Thoracic aorta (tissue), 2 donors: ENCODE data around the gene KRTAP9-9. TPM values are rescaled to one million over a fixed set of nuclear protein-coding genes. Genes with fewer than 3 reads are reported as not detected.

Experiments
- ATAC-seq: fragments of 150-250 bp; one replicate; pipeline ENCODE4 v1.8.0; 2017; ENCODE audit warnings: low read depth; ENCODE audit not compliant: insufficient number of reproducible peaks, low FRiP score
- DNase-seq: peaks from one replicate; pipeline ENCODE4 v3.0.0-alpha.2; 2020; ENCODE audit warnings: low spot score
- H3K27ac ChIP-seq, 2 donors: fragments of 200-600 bp; sonication (generic); 1 replicate in 1 of 2; 2 replicates in 1 of 2; pipeline ENCODE4 v1.5.1; 2016; ENCODE audit warnings: mild to moderate bottlenecking in 2 of 2, moderate library complexity in 2 of 2
- H3K27me3 ChIP-seq: fragments of 200-600 bp; sonication (generic); replicated peaks from 2 replicates; pipeline ENCODE4 v1.6.0; 2016; ENCODE audit warnings: mild to moderate bottlenecking; ENCODE audit not compliant: insufficient read depth
- H3K36me3 ChIP-seq: fragments of 200-600 bp; sonication (generic); one replicate; pipeline ENCODE4 v1.5.1; 2016
- H3K4me1 ChIP-seq, 2 donors: fragments of 200-600 bp; sonication (generic); 1 replicate in 1 of 2; 2 replicates in 1 of 2; pipeline versions ENCODE4 v1.5.1 to v1.6.0; 2016; ENCODE audit warnings: low read depth in 2 of 2, mild to moderate bottlenecking in 1 of 2; ENCODE audit not compliant: control insufficient read depth in 1 of 2
- H3K4me3 ChIP-seq: fragments of 200-600 bp; sonication (generic); 2 replicates; pipeline ENCODE4 v1.5.1; 2016; ENCODE audit warnings: mild to moderate bottlenecking
- H3K9me3 ChIP-seq: fragments of 200-600 bp; sonication (generic); 2 replicates; pipeline ENCODE4 v1.5.1; 2016
- total RNA-seq, 2 donors: library from RNA; depleted of rRNA; stranded (reverse); fragments of >200 nt; gene quantifications; one replicate each; pipeline versions ENCODE4 v1.1.0 to v1.2.3, GENCODE V29; 2016
- TF ChIP-seq, protein P1 (sequence below): fragments of 200-600 bp; sonication (generic); IDR thresholded peaks from one replicate; pipeline ENCODE4 v1.5.1; 2019; ENCODE audit warnings: antibody characterized with exemption

KRTAP9-9 gene
- total RNA-seq, 2 donors from 2014 or later, result not detected

DNA sequence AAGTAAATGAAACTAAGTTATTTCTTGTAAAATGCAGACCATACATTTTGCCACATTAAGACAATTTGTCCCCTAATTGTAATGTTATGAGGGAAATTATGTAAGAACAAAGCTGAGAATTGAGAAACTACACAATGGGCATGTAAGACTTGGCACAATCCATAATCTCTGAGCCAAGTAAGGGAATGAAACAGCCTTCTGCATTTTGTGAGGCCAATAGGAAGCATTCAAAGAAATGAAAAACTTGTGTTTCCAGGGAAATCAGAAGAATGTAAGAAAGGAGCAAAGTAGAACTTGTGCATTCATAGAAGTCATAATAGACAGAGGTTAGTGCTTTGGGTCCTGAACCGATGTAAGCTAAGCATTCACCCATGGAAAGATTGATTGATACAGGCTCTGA, 3.9 kb upstream of the KRTAP9-9 start:
- Histone ChIP-seq H3K36me3 (no peaks in the 10 kb centered on the region), H3K4me3 (no peak overlapping the region), H3K27ac (no peak overlapping the region), H3K27me3 (no peaks in the 10 kb centered on the region), H3K9me3 (no peaks in the 10 kb centered on the region), H3K4me1 (no peaks in the 10 kb centered on the region)
- TF ChIP-seq, protein P1, sequence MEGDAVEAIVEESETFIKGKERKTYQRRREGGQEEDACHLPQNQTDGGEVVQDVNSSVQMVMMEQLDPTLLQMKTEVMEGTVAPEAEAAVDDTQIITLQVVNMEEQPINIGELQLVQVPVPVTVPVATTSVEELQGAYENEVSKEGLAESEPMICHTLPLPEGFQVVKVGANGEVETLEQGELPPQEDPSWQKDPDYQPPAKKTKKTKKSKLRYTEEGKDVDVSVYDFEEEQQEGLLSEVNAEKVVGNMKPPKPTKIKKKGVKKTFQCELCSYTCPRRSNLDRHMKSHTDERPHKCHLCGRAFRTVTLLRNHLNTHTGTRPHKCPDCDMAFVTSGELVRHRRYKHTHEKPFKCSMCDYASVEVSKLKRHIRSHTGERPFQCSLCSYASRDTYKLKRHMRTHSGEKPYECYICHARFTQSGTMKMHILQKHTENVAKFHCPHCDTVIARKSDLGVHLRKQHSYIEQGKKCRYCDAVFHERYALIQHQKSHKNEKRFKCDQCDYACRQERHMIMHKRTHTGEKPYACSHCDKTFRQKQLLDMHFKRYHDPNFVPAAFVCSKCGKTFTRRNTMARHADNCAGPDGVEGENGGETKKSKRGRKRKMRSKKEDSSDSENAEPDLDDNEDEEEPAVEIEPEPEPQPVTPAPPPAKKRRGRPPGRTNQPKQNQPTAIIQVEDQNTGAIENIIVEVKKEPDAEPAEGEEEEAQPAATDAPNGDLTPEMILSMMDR, result no peak
- DNase-seq (no peak), ATAC-seq (no peak)

DNA sequence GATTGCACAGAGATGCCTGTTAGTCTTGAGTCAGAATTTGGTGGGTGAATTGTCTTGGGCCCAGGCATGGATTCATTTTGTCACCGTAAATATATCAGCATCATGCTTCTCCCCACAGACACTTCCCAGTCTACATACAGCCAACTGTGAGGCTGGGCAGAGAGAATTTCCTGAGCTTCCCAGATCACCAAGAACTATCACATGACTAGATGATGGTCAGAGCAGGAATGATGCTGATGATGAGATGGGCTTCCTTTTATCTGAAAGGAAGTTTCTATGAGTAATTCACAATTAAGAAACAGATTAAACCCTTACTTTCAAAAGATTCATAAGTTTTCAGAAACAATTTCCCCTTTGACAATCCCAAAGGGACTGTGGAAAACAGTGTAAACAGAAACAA, 323 bp upstream of the KRTAP9-9 start:
- no peak for DNase-seq
- TF ChIP-seq, protein P1, result no peak
- no peak for ATAC-seq
- Histone ChIP-seq H3K27me3 (no peaks in the 10 kb centered on the region), H3K4me3 (no peak overlapping the region), H3K27ac (no peak overlapping the region), H3K36me3 (no peaks in the 10 kb centered on the region), H3K4me1 (no peaks in the 10 kb centered on the region), H3K9me3 (no peaks in the 10 kb centered on the region)

DNA sequence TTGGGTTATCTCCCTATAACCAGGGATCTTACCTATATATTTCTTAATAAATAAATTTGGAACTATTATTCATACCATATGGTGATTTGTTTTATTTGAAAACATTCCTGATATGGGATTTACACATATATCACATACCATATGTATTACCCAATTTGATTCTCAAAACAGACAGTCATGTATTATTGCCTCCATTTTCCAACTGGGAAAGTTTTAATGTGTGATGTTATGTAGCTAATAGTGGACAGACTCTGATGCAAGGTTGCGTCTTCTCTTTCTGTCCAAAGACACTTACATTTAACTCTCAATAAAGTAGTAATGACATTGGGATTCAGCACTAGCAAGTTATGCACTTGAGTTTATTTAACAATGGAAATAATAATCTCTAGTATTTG, 1.1 kb downstream of the KRTAP9-9 start:
- ATAC-seq (no peak), DNase-seq (no peak)
- TF ChIP-seq, protein P1, result no peak
- H3K4me3 ChIP-seq, result no peak overlapping the region
- H3K36me3 ChIP-seq, result no peaks in the 10 kb centered on the region
- H3K4me1 ChIP-seq, result no peaks in the 10 kb centered on the region
- H3K27ac ChIP-seq, result no peak overlapping the region
- no peaks in the 10 kb centered on the region for H3K9me3 ChIP-seq
- H3K27me3 ChIP-seq, result no peaks in the 10 kb centered on the region

DNA sequence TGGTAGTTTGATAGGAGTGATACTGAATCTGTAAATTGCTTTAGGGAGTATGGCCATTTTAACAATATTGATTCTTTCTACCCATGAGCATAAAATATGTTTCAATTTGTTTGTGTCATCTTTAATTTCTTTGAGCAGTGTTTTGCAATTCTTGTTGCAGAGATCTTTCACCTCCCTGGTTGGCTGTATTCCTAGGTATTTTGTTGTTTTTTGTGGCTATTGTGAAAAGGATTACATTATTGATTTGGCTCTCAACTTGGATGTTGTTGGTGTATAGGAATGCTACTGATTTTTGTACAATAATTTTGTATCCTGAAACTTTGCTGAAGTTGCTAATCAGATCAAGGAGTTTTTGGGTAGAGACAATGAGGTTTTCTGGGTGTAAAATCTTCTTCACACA, 3.2 kb downstream of the KRTAP9-9 start:
- H3K27ac ChIP-seq, result no peak overlapping the region
- ATAC-seq (no peak), DNase-seq (no peak)
- no peaks in the 10 kb centered on the region for H3K9me3 ChIP-seq
- TF ChIP-seq, protein P1, result no peak
- H3K4me1 ChIP-seq, result no peaks in the 10 kb centered on the region
- no peaks in the 10 kb centered on the region for H3K36me3 ChIP-seq
- no peak overlapping the region for H3K4me3 ChIP-seq
- H3K27me3 ChIP-seq, result no peaks in the 10 kb centered on the region

DNA sequence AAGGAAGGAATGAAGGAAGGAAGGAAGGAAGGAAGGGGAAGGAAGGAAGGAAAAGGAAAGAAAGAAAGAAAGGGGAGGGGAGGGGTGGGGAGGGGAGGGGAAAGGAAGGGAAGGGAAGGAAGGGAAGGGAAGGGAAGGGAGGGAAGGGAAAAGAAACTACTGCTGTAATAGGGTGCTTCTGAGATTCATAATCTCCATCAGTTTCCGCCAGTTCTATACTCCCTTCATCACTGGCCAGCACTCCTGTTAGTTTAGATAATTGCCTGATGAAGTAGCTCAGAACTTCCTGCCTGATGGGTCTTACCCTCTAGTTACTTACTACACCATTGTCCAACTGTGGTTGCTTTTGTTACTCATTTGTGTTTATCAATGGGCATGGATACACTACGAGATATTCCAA, 8.0 kb downstream of the KRTAP9-9 start:
- Histone ChIP-seq H3K27ac (no peak overlapping the region), H3K4me3 (no peak overlapping the region), H3K36me3 (no peaks in the 10 kb centered on the region), H3K27me3 (no peaks in the 10 kb centered on the region), H3K4me1 (no peaks in the 10 kb centered on the region), H3K9me3 (no peaks in the 10 kb centered on the region)
- no peak for ATAC-seq
- no peak for DNase-seq
- TF ChIP-seq, protein P1, result no peak
